ENCODE results near the gene CTNND2. TPM values are rescaled to one million over a fixed set of nuclear protein-coding genes. Genes with fewer than 3 reads are reported as not detected.

The CTNND2 gene
- total RNA-seq, 1 donor from 2014 or later = 2.5 TPM

- Mint-ChIP-seq H3K4me1 (ENCODE audit: unreplicated experiment) (no peaks in the 10 kb centered on the region), H3K27me3 (ENCODE audit: unreplicated experiment) (peaks cover 10% of the 10 kb centered on the region), H3K4me3 (ENCODE audit: unreplicated experiment) (no peak overlapping the region), H3K27ac (ENCODE audit: unreplicated experiment) (no peak overlapping the region), H3K36me3 (ENCODE audit: unreplicated experiment) (no peaks in the 10 kb centered on the region), H3K9me3 (ENCODE audit: unreplicated experiment) (no peaks in the 10 kb centered on the region)
- no peak for DNase-seq (ENCODE audit: extremely low spot score, unreplicated experiment)
- TF ChIP-seq, protein P1, sequence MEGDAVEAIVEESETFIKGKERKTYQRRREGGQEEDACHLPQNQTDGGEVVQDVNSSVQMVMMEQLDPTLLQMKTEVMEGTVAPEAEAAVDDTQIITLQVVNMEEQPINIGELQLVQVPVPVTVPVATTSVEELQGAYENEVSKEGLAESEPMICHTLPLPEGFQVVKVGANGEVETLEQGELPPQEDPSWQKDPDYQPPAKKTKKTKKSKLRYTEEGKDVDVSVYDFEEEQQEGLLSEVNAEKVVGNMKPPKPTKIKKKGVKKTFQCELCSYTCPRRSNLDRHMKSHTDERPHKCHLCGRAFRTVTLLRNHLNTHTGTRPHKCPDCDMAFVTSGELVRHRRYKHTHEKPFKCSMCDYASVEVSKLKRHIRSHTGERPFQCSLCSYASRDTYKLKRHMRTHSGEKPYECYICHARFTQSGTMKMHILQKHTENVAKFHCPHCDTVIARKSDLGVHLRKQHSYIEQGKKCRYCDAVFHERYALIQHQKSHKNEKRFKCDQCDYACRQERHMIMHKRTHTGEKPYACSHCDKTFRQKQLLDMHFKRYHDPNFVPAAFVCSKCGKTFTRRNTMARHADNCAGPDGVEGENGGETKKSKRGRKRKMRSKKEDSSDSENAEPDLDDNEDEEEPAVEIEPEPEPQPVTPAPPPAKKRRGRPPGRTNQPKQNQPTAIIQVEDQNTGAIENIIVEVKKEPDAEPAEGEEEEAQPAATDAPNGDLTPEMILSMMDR (IDR thresholded peaks at IDR 0.05) = no peak
Measured at GRCh38 chr5:11105696-11106095, 798.5 kb downstream of the CTNND2 start.

DNA sequence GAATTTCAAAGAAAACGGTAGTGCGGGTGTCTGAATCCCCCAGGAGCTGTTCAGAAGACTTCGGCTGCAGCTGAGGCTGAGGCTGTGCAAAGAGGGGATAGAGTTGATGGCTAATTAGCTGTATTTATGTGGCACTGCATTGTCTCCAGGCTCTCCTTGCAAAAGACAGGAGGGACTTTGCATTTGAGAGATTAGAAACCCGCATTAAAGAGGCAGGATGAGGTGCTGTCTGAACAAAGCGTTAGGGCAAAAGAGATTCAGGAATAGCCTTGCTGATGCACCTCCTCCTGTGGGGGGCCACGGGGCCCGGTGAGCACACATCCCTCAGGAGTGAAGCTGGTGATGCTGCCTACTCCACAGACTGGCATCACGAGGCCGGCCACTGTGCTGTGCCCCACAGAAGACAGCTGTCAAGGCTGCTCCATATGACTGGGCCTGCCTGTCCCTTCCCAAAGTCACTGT, 799.6 kb downstream of the CTNND2 start:
- H3K4me1 Mint-ChIP-seq (ENCODE audit: unreplicated experiment) = no peaks in the 10 kb centered on the region
- no peaks in the 10 kb centered on the region for H3K9me3 Mint-ChIP-seq (ENCODE audit: unreplicated experiment)
- TF ChIP-seq, protein P1 (IDR thresholded peaks at IDR 0.05) = no peak
- H3K36me3 Mint-ChIP-seq (ENCODE audit: unreplicated experiment) = no peaks in the 10 kb centered on the region
- H3K27me3 Mint-ChIP-seq (ENCODE audit: unreplicated experiment) = peaks cover 9% of the 10 kb centered on the region
- DNase-seq (ENCODE audit: extremely low spot score, unreplicated experiment) = no peak
- H3K4me3 Mint-ChIP-seq (ENCODE audit: unreplicated experiment) = no peak overlapping the region
- no peak overlapping the region for H3K27ac Mint-ChIP-seq (ENCODE audit: unreplicated experiment)

DNA sequence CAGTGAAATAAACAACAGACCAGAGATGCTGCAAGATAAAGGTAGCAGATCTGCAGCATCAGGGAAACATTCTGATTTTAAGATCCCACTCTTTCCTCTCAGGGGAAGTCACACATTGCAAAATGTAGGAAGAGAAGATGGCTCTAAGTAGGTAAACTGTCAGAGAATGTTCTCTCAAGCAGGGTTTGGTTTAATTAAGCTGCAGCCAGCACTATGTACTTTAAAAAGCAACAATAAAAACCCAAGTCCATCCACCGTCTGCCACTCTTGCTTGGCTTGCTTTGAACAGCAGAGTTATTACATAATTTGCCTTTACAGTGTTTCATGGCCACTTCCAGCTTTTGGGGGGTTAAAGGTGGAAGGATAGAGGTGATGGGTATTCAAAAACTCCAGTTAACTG, 800.0 kb downstream of the CTNND2 start:
- TF ChIP-seq, protein P1 (IDR thresholded peaks at IDR 0.05) = no peak
- Mint-ChIP-seq H3K4me1 (ENCODE audit: unreplicated experiment) (no peaks in the 10 kb centered on the region), H3K27ac (ENCODE audit: unreplicated experiment) (no peak overlapping the region), H3K36me3 (ENCODE audit: unreplicated experiment) (no peaks in the 10 kb centered on the region), H3K9me3 (ENCODE audit: unreplicated experiment) (no peaks in the 10 kb centered on the region), H3K4me3 (ENCODE audit: unreplicated experiment) (no peak overlapping the region), H3K27me3 (ENCODE audit: unreplicated experiment) (peaks cover 6% of the 10 kb centered on the region)
- no peak for DNase-seq (ENCODE audit: extremely low spot score, unreplicated experiment)

- no peaks in the 10 kb centered on the region for H3K36me3 Mint-ChIP-seq (ENCODE audit: unreplicated experiment)
- H3K4me3 Mint-ChIP-seq (ENCODE audit: unreplicated experiment) = no peak overlapping the region
- peaks cover 5% of the 10 kb centered on the region for H3K27me3 Mint-ChIP-seq (ENCODE audit: unreplicated experiment)
- H3K9me3 Mint-ChIP-seq (ENCODE audit: unreplicated experiment) = peaks cover 4% of the 10 kb centered on the region
- TF ChIP-seq, protein P1 (IDR thresholded peaks at IDR 0.05) = no peak
- no peak overlapping the region for H3K27ac Mint-ChIP-seq (ENCODE audit: unreplicated experiment)
- DNase-seq (ENCODE audit: extremely low spot score, unreplicated experiment) = no peak
- H3K4me1 Mint-ChIP-seq (ENCODE audit: unreplicated experiment) = no peaks in the 10 kb centered on the region
Measured at GRCh38 chr5:11084111-11084510, 820.1 kb downstream of the CTNND2 start.

- Mint-ChIP-seq H3K27ac (ENCODE audit: unreplicated experiment) (no peak overlapping the region), H3K27me3 (ENCODE audit: unreplicated experiment) (peaks cover 6% of the 10 kb centered on the region), H3K36me3 (ENCODE audit: unreplicated experiment) (no peaks in the 10 kb centered on the region), H3K4me1 (ENCODE audit: unreplicated experiment) (no peaks in the 10 kb centered on the region), H3K4me3 (ENCODE audit: unreplicated experiment) (no peak overlapping the region), H3K9me3 (ENCODE audit: unreplicated experiment) (peaks cover under 1% of the 10 kb centered on the region)
- TF ChIP-seq, protein P1 (IDR thresholded peaks at IDR 0.05) = no peak
- no peak for DNase-seq (ENCODE audit: extremely low spot score, unreplicated experiment)
Measured at GRCh38 chr5:11082404-11082945, 821.8 kb downstream of the CTNND2 start.
